SIG-M5 treated with dmso at 0.1 percent for 504 hours (cell line): ENCODE results near the gene CHRNB2.

ENCODE experiments used
- DNase-seq: peaks from one replicate; lab custom pipeline; 2025; ENCODE audit not compliant: unreplicated experiment; lab: John Stamatoyannopoulos, UW

CHRNB2 gene

DNA sequence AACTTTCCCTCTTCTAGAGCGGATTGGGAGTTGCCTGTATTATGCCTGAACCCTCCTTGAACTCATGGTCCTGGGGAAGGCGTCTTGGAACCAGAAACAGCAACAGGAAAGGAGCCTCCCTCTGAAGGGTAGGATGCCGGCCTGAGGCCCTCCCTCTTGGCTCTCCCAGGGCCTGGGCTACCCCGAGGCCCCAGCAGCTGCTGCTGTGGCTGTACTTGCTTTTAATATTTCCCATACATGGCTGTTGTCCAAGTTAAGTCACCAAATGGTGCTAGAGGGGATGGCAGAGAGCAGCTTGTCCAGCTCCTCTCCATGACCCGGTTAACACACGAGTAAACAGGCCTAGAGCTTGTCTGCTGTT is 10.5 kb downstream of the CHRNB2 start:
- no peak for DNase-seq

GRCh38 chr1:154579374-154579773 is 11.8 kb downstream of the CHRNB2 start:
- no peak for DNase-seq

- DNase-seq, result no peak
Measured at GRCh38 chr1:154581766-154582165, 14.2 kb downstream of the CHRNB2 start.

- no peak for DNase-seq
Measured at GRCh38 chr1:154582885-154583284, 15.3 kb downstream of the CHRNB2 start.

GRCh38 chr1:154583773-154584172 is 16.2 kb downstream of the CHRNB2 start:
- no peak for DNase-seq

- DNase-seq, result no peak
Measured at GRCh38 chr1:154584267-154584994, 16.9 kb downstream of the CHRNB2 start.

DNA sequence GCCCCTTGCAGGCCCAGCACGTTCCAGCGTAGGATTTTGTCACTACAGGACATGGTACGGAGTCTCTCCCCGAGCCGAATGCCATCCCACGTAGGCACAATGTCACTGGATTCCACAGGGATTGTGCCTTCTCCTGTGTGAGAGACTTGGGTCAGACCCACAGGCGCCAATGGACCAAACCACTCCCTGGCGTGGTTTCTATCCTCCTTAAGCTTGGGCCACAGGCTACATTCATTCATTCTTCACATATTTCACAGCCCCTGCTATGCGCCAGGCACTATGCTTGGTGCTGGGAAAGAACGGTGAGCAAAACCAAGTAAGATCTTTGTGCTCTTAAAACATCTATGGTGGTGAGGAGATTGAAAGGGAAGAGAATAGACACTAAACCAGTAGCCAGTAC is 18.7 kb downstream of the CHRNB2 start:
- DNase-seq, result no peak

DNA sequence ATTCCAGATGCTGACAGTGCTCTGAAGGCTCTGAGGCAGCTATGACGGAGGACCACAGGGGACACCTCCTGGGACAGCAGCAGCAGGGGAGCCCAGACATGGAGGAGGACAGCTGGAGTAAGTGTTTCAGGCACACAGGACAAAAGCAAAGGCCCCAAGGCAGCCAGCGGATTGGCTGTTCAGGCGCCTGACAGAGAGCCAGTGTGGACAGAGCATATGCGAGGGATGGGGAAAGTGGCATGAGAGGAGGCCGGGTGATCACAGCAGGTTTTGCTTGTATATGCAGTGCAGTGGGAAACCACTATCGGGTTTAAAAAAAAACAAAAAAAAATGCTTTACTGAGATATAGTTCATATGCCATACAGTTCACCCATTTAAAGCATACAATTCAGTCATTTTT is 19.1 kb downstream of the CHRNB2 start:
- no peak for DNase-seq

GRCh38 chr1:154589780-154590179 is 22.2 kb downstream of the CHRNB2 start:
- DNase-seq, result no peak

GRCh38 chr1:154590756-154591155 is 23.2 kb downstream of the CHRNB2 start:
- DNase-seq, result no peak

DNA sequence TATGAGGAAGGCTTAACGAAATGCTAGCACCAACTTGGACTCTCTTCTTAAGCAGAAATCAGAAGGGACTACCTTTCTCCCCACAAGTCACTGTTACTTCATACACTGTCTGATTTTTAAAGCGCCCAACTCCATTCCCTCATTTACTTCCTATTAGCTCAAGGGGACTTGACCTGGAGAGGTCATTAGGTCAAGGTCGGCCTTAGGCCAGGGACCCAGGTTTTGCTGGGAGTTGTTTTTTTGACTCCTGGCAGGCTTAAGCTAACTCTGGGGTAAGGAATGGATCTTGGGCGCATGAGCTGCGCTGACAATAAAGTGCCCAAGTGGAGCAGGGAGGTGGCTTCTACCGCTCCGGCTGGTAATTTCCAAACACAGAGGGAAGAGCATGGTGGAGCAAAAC is 23.6 kb downstream of the CHRNB2 start:
- no peak for DNase-seq

DNA sequence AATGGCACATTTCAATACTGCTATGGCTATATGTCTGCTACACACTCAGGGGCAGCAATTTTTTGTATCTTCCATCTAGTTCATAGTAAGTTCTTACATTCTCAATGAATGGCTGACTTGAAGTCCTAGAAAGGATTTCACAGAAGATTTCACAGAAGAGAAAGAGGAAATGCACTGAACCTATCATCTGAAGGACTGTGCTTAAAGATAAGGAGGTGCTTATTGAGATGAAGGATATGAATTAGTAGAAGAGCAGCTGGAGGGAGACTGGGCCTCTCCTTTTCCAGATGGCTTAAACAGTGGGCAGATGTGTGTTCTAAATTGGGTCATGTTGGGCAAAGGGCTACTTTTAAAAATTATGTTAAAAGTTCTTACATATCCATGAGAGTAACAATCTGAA is 25.8 kb downstream of the CHRNB2 start:
- DNase-seq, result no peak

- no peak for DNase-seq
Measured at GRCh38 chr1:154594811-154595210, 27.2 kb downstream of the CHRNB2 start.

GRCh38 chr1:154595621-154596020 is 28.0 kb downstream of the CHRNB2 start:
- DNase-seq, result no peak

DNA sequence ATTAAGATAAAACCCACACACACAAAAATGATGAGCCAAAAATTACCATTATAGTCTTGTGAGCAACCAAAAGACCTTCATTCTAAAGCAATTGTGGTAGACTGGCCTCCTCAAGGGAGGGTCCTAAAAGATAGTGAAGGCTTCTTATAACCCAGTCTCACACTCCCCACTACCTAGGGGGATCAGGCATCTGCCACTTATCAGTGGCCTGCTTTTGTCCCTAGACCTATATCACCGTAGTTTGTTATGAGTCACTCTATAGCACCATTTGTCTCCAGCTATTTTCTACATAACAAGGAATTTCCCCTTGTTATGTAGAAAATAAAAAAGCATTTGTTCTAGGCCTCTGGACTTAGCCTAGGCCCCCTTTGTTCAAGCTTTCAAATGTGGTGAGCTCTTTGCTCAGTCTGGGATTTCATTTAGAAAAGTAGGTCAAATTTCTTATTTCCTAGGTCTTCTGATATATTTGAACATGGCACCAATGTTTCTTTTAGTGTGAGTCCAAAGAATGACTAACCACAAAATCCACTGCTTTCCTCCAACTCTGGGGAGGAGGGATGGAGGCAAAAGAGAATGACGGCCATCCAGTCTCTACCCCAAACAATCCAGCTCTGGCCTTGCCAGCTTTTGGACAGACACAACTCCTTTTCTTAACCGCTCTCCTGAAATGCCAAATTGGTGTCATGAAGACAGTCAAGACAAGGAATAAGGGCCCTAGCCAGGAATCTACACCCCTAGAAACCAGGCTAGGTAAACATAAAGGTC is 31.5 kb downstream of the CHRNB2 start:
- no peak for DNase-seq

DNA sequence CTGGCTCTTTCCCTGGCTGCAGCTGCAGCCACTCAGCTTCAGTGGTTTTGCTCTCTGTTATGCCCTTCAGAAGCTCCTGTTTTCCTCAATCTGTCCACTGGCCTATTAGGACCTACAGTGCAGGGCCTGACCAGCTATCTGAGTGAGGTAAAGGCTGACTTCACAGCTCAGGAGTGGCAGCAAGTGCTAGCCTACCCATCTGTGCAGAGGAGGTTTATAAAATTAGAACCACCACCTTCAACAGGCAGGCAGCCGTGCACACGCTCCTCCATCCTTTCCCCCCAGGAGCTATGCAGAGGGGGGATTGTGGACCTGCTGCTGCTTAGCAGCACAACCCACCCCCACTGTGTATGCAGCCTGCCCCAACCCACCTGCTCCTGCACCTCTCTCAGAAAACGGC is 32.1 kb downstream of the CHRNB2 start:
- no peak for DNase-seq

GRCh38 chr1:154603317-154603716 is 35.7 kb downstream of the CHRNB2 start:
- DNase-seq, result no peak

- DNase-seq, result no peak
Measured at GRCh38 chr1:154605534-154605933, 38.0 kb downstream of the CHRNB2 start.

DNA sequence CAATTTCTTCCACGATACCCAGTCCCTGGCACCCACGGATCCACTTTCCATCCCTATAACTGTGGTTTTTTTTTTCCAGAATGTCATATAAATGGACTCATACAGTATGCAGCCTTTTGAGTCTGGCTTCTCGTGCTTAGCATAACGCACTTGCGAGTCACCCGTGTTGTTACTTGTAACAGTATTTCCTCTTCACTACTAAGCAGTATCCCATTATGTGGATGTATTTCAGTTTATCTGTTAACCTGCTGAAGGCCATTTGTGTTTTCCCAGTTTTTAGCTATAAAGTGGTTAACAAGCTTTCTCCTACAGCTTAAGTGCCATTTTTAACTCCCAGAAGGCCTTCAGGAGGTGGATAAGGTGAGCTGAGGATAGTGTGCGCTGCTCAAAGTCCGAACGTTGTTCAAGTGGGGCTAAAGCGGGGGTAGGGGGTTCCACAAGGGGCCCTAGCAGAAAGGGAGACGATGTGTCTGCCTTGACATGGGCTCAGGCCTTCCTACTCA is 39.6 kb downstream of the CHRNB2 start:
- peak; percentile 18 for DNase-seq

DNA sequence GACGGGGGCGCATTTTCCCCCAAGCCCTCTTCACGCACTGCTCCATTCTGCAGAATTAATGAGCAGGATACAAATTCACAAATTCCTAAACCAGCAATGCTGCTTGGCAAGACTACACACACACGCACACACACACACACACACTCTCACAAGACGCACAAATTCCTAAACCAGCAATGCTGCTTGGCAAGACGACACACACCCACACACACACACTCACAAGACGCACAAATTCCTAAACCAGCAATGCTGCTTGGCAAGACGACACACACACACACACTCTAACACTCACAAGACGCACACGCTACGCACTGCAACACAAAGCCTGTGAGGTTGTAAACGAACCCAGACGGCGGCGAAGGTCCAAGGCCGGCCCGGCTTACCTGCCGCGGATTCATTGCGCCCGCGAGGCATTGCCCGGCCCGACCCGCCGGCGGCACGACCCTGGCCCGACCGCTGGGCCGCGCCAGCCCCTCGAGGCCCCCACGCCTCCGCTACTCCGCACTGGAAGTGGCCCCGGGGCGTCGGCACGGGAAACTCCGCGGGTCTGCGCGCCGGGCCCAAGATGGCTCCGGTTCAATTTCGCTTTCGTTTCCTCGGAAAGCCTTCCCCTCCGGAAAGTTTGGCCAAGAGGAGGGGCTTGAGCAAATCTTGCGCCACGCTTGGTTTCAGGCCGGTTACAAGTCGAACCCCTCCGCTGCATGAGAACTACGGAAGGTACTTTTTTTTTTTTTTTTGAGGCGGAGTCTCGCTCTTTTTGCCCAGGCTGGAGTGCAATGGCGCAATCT is 40.2 kb downstream of the CHRNB2 start, which contains the start of gene ADAR:
Gene ADAR, minus strand, starts transcription at position 578 of the 788 bp plus-strand sequence. Its CDS starts 180 bp downstream, at position 398.
- DNase-seq, result peak; percentile 99
